HG03135 (cell line): ENCODE data around the gene CNN2.

Experiments
- ATAC-seq: cut with Tn5 transposase; IDR thresholded peaks from one replicate; pipeline ENCODE4 v1.9.1; 2021; ENCODE audit warnings: mild to moderate bottlenecking, moderate library complexity; ENCODE audit not compliant: unreplicated experiment

CNN2 gene

GRCh38 chr19:1025960-1026782, at the start of gene CNN2:
Gene CNN2, plus strand, starts transcription at chr19:1026608. Its CDS starts 54 bp downstream, at chr19:1026662.
- no peak for ATAC-seq

DNA sequence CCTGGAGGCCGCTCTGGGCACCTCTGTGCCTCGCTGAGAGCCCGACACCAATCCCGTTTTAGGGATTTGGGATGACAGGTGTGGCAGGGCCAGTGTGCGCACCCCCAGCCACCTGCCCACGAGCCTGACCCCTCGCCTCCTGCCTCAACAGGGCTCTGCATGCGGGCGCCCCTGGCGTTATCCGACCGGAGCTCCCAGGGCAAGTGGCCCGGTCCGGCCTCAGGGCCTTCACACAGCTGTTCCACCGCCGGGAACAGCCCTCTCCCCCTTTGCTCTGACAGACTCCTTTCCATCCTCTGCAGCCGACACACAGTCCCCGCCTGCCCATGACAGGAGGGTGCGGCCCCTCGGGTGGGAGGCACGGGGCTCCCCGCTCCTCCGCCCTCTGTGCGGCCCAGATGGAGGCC, 49.3 kb upstream of the CNN2 start:
- no peak for ATAC-seq

GRCh38 chr19:979318-979741, 47.1 kb upstream of the CNN2 start:
- ATAC-seq = no peak

GRCh38 chr19:980133-980998, 46.0 kb upstream of the CNN2 start:
- no peak for ATAC-seq

- ATAC-seq = peak; percentile 54
Observed at GRCh38 chr19:982567-983170, 43.7 kb upstream of the CNN2 start.

DNA sequence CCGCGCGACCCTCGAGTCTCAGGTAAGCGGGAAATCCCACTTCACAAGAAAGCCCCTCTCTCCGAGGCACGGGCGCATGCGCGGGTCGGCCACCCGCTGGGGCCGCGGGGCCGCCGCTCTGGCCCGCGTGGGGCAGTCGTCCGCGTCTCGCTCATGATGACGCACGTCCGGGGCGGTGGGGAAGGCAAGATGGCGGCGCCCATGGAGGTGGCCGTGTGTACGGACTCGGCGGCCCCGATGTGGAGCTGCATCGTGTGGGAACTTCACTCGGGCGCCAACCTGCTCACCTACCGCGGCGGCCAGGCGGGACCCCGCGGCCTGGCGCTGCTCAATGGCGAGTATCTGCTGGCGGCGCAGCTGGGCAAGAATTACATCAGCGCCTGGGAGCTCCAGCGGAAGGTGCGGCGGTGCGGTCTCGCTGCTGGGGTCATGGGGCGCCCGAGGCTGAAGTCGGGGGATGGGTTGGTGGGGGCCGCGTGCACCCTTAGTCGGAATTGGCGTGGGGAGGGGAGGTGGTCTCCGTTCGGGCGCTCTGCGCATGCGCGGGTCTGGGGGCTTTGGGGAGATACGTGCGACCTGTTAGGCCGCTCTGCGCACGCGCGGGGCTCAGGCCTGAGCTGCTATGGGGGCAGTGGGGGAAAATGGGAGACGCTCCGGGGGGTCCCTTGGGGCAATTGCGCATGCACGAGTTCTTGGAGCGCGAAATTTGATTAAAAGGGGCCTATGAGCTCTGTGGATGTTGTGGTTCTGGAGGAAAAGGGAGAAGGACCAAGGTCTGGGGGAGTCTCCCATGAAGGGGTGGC, 42.0 kb upstream of the CNN2 start, which contains the start of gene WDR18:
WDR18 (plus strand) TSS at position 181 of the 803 bp plus-strand sequence; CDS start at position 190, 9 bp downstream.
- peak; percentile 56 for ATAC-seq

DNA sequence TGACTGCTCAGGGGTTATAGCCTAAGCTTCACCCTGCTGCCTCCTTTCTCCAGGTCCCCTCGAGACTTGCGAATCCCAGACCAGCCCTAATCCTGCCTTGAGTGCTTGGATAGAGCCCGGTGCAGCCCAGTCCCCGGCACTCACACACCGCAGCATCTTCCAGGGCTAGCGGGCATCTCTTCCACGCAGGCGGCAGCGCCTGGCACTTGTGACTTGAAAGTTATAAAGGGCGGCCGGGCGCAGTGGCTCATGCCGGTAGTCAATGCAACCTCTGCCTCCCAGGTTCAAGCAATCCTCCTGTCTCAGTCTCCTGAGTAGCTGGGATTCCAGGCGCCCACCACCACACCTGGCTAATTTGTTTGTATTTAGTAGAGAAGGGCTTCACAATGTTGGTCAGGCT, 40.3 kb upstream of the CNN2 start:
- no peak for ATAC-seq

GRCh38 chr19:988081-988480, 38.3 kb upstream of the CNN2 start:
- ATAC-seq = no peak

- no peak for ATAC-seq
Observed at GRCh38 chr19:988510-988909, 37.9 kb upstream of the CNN2 start.

DNA sequence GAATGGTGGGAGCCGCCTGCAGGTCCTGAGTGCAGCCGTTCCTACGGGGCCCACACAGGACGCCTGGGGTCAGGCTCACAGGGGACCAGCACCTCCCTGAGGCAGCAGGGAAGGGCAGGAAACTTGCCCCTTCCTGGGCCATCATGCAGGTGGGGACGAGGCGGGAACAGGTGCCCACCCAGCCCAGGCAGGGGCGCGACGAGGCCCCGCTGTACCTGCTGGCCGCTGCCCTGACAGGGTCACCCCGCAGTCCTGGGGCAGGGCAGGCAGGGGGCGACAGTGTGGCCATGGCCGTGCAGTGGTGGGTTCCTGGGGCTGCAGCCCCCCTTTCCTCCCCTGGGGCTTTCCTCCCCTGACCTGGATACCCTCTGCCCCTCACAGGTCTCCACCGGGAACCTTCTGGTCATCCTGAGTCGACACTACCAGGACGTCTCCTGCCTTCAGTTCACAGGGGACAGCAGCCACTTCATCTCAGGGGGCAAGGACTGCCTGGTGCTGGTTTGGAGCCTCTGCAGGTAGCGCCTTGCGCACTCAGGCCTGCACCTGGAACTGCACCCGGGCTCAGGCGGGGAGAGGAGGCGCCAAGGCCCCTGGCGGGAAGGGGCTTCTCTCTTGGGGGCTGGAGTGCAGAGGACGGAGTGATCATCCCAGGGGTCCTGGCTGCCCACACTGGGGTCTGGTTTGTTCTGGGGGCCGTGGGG, 36.9 kb upstream of the CNN2 start:
- ATAC-seq = no peak

- ATAC-seq = no peak
Observed at GRCh38 chr19:990119-990571, 36.3 kb upstream of the CNN2 start.

- no peak for ATAC-seq
Observed at GRCh38 chr19:990746-991145, 35.7 kb upstream of the CNN2 start.

GRCh38 chr19:991174-991931, 35.1 kb upstream of the CNN2 start:
- ATAC-seq = no peak

DNA sequence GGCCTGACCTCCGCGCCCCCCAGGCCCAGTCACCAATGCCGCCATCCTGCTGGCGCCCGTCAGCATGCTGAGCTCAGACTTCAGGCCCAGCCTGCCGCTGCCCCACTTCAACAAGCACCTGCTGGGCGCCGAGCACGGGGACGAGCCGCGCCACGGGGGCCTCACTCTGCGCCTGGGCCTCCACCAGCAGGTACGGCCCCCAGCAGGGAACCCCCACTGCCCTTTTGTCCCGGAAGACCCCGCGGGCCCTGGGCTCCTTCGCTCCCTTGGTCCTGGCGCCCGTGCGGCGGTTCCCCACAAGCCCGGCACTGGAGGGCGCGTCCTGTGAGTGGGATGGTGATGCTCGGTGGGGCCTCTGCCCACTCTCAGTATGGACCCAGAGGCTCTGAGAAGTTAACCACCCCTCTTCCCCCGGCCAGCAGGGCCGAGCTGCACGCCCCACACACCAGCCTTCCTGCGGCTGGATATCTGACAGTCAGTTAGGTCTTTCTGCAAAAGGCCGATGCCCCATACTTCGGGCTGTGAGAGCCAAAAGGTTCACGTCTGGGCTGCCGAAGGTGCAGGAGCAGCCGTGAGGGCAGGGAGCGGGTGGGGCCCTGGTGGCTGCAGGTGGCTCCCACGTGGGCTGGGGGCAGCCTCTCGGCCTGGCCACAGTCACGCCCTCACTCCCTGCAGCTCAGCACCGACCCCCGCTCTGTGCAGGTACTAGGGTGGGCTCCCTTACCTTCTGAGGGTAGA, 34.3 kb upstream of the CNN2 start:
- no peak for ATAC-seq

- ATAC-seq = no peak
Observed at GRCh38 chr19:992670-993055, 33.7 kb upstream of the CNN2 start.

GRCh38 chr19:993361-993830, 33.0 kb upstream of the CNN2 start:
- ATAC-seq = no peak

DNA sequence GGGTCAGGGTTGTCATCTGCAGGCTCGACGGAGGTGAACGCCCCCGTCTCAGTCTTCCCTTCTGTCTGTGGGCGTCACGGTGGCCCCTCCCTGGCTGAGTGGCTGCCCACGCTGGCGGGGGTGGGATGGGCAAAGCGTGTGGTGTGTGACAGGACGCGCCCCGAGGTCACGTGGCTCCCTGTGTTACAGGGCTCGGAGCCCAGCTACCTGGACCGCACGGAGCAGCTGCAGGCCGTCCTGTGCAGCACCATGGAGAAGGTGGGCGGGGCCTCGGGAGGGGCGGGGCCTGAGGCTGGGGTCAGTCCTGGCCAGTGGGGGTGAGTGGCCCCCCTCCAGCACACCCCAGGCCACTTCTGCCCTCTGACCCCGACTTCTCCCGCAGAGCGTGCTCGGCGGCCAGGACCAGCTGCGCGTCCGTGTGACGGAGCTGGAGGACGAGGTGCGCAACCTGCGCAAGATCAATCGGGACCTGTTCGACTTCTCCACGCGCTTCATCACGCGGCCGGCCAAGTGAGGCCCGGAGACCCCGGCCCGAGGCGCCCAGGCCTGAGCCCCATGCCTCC, 32.5 kb upstream of the CNN2 start:
- no peak for ATAC-seq

DNA sequence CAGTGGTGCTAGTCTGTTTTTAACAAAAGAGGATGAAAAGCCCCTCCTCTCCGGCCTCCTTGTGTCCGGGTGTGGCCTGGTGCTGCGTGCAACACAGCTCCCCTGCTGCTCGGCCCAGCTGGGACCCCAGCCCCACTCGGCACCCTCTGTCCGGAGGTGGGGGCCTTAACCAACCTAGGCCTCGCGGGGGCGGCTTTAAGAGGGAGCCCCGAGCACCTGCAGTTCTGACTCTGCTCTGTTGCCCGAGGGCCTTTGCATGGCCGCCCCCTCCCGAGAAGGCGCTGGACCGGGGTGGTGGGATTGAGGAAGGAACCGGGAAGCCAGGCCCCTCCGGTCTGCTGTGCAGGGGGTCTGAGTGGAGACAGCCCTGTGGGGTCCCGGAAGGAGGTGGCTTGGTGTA, 31.9 kb upstream of the CNN2 start:
- ATAC-seq = no peak
